Osteocyte (in vitro differentiated cells): ENCODE results near the gene PCDH8. TPM values are rescaled to one million over a fixed set of nuclear protein-coding genes. Genes with fewer than 3 reads are reported as not detected.

ENCODE experiments used
- DNase-seq: peaks from one replicate; pipeline ENCODE4 v3.0.0; 2021; ENCODE audit warnings: mixed read lengths; ENCODE audit not compliant: unreplicated experiment; ENCODE audit errors: extremely low spot score
- H3K27ac Mint-ChIP-seq: one replicate; pipeline ENCODE4 v1.8.0; 2021; ENCODE audit warnings: mild to moderate bottlenecking, mixed read lengths; ENCODE audit not compliant: unreplicated experiment
- H3K27me3 Mint-ChIP-seq: one replicate; pipeline ENCODE4 v1.8.0; 2021; ENCODE audit warnings: mixed read lengths; ENCODE audit not compliant: unreplicated experiment
- H3K36me3 Mint-ChIP-seq: one replicate; pipeline ENCODE4 v1.8.0; 2021; ENCODE audit warnings: mixed read lengths; ENCODE audit not compliant: unreplicated experiment
- H3K4me1 Mint-ChIP-seq: one replicate; pipeline ENCODE4 v1.8.0; 2021; ENCODE audit warnings: mixed read lengths; ENCODE audit not compliant: unreplicated experiment
- H3K4me3 Mint-ChIP-seq: one replicate; pipeline ENCODE4 v1.8.0; 2021; ENCODE audit warnings: mild to moderate bottlenecking, moderate library complexity, mixed read lengths; ENCODE audit not compliant: unreplicated experiment
- H3K9me3 Mint-ChIP-seq: one replicate; pipeline ENCODE4 v1.8.0; 2021; ENCODE audit warnings: mixed read lengths; ENCODE audit not compliant: unreplicated experiment
- long read RNA-seq: library from polyadenylated mRNA; unstranded; transcript quantifications from one replicate; pipeline ENCODE4 v2.0.0, GENCODE V29; 2021
- total RNA-seq: library from RNA; stranded (reverse); gene quantifications from 2 replicates; pipeline ENCODE4 v1.2.1, GENCODE V29; 2021
- TF ChIP-seq, protein P1 (sequence below): fragments of 200-600 bp; sonication (generic); IDR thresholded peaks from 2 replicates; pipeline ENCODE4 v1.5.0; 2021; ENCODE audit warnings: antibody characterized with exemption, mild to moderate bottlenecking, moderate library complexity

The PCDH8 gene, protein sequence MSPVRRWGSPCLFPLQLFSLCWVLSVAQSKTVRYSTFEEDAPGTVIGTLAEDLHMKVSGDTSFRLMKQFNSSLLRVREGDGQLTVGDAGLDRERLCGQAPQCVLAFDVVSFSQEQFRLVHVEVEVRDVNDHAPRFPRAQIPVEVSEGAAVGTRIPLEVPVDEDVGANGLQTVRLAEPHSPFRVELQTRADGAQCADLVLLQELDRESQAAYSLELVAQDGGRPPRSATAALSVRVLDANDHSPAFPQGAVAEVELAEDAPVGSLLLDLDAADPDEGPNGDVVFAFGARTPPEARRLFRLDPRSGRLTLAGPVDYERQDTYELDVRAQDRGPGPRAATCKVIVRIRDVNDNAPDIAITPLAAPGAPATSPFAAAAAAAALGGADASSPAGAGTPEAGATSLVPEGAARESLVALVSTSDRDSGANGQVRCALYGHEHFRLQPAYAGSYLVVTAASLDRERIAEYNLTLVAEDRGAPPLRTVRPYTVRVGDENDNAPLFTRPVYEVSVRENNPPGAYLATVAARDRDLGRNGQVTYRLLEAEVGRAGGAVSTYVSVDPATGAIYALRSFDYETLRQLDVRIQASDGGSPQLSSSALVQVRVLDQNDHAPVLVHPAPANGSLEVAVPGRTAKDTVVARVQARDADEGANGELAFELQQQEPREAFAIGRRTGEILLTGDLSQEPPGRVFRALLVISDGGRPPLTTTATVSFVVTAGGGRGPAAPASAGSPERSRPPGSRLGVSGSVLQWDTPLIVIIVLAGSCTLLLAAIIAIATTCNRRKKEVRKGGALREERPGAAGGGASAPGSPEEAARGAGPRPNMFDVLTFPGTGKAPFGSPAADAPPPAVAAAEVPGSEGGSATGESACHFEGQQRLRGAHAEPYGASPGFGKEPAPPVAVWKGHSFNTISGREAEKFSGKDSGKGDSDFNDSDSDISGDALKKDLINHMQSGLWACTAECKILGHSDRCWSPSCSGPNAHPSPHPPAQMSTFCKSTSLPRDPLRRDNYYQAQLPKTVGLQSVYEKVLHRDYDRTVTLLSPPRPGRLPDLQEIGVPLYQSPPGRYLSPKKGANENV
- total RNA-seq: not detected in 2 replicates
- long read RNA-seq: 0 reads

DNA sequence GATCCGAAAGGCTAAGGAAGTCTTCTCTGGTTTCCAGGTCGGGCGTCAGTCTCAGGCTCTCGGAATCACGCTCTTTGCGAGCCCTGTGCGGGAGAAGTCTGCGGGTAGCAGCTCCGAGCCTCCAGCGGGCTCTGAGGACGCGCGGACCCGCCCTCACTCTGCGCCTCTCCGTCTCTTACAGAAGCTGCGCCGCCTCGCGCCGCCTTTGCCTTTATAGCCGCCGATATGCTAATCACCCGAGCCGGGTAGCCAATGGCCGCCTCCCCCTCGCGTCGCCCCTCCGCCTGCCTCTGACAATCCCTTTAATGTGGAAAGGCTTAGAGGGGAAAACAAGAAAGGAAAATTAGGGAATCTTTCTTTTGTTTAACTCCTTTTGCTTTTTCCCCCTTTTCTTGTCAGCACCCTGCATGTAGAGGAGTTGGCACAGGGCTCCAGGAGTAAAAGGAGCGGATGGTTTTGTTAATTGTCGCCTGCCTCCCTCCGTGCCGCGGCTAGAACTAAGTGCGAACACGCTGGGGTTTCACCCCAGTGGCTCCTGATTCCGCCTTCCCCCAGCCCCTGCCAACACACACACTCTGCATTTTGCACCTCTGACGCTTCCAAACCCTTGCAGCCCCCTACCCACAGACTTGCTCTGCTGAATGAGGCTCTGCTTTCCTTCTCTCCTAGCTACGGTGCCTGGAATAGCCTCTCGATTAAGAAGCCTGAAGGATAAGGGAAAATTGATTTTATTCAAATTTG, at the start of gene PCDH8:
Gene PCDH8 (minus strand): TSS at position 186 of the 741 bp plus-strand sequence. CDS start 204 bp downstream, outside the sequence.
- H3K27ac Mint-ChIP-seq: no peak within 1 kb of the TSS
- H3K27me3 Mint-ChIP-seq: peaks cover 53% of the 10 kb centered on the region

GRCh38 chr13:52896827-52897659, 48.6 kb upstream of the PCDH8 start:
- Mint-ChIP-seq H3K27me3 (no peaks in the 10 kb centered on the region), H3K36me3 (no peaks in the 10 kb centered on the region), H3K9me3 (no peaks in the 10 kb centered on the region), H3K4me1 (no peaks in the 10 kb centered on the region), H3K4me3 (no peak overlapping the region), H3K27ac (no peak overlapping the region)
- TF ChIP-seq, protein P1, sequence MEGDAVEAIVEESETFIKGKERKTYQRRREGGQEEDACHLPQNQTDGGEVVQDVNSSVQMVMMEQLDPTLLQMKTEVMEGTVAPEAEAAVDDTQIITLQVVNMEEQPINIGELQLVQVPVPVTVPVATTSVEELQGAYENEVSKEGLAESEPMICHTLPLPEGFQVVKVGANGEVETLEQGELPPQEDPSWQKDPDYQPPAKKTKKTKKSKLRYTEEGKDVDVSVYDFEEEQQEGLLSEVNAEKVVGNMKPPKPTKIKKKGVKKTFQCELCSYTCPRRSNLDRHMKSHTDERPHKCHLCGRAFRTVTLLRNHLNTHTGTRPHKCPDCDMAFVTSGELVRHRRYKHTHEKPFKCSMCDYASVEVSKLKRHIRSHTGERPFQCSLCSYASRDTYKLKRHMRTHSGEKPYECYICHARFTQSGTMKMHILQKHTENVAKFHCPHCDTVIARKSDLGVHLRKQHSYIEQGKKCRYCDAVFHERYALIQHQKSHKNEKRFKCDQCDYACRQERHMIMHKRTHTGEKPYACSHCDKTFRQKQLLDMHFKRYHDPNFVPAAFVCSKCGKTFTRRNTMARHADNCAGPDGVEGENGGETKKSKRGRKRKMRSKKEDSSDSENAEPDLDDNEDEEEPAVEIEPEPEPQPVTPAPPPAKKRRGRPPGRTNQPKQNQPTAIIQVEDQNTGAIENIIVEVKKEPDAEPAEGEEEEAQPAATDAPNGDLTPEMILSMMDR: peak; percentile 19
- no peak for DNase-seq

More for the DNA sequence above, at the start of gene PCDH8:
- TF ChIP-seq, protein P1: no peak
- peaks cover 25% of the 10 kb centered on the region for H3K4me1 Mint-ChIP-seq
- peak within 1 kb of the TSS; percentile 27 for H3K4me3 Mint-ChIP-seq
- H3K36me3 Mint-ChIP-seq: no peaks in the 10 kb centered on the region
- peaks cover 6% of the 10 kb centered on the region for H3K9me3 Mint-ChIP-seq
- no peak for DNase-seq

GRCh38 chr13:52894413-52894812, 46.0 kb upstream of the PCDH8 start:
- H3K4me1 Mint-ChIP-seq: no peaks in the 10 kb centered on the region
- no peak for DNase-seq
- no peaks in the 10 kb centered on the region for H3K36me3 Mint-ChIP-seq
- H3K4me3 Mint-ChIP-seq: no peak overlapping the region
- H3K27me3 Mint-ChIP-seq: no peaks in the 10 kb centered on the region
- no peaks in the 10 kb centered on the region for H3K9me3 Mint-ChIP-seq
- TF ChIP-seq, protein P1: no peak
- no peak overlapping the region for H3K27ac Mint-ChIP-seq

DNA sequence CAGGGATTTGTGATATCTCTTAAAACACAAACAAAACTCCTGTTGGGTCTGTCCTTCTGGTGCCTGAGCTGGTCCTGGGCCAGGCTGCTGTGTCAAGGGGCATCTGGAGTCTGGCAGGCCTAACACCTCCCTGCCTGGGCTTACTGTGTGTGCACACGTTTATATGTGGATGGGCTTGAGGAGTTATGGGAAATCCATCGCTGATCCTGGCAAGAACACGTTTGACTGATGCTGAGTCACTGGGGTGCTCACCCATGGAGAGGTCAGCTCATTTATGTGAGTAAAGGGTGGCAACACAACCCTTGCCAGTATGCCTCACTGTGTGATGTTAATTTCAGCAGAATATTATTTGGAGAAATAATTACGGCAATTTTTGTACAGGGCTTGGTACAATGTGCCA, 44.5 kb upstream of the PCDH8 start:
- Mint-ChIP-seq H3K4me3 (no peak overlapping the region), H3K4me1 (no peaks in the 10 kb centered on the region), H3K27ac (no peak overlapping the region), H3K27me3 (no peaks in the 10 kb centered on the region), H3K9me3 (no peaks in the 10 kb centered on the region), H3K36me3 (no peaks in the 10 kb centered on the region)
- DNase-seq: no peak
- TF ChIP-seq, protein P1: no peak
